Activated T-cell treated with anti-CD3 and anti-CD28 coated beads, Interleukin-2, amount 50 U/mL, for 72 hours (primary cell): ENCODE results near the gene PDE8A. TPM values are rescaled to one million over a fixed set of nuclear protein-coding genes. Genes with fewer than 3 reads are reported as not detected.
"Not testable (repeated sequence)": the region's sequence is repeated elsewhere in the genome, so short reads cannot be mapped to it uniquely, and the experiment has no call there.

Experiments
- ATAC-seq, 2 donors: fragments of 150-1000 bp; cut with Tn5 transposase; replicated peaks in 1 of 2; 2 replicates each; pipeline ENCODE4 v1.10.0; 2021; ENCODE audit warnings: moderate library complexity in 2 of 2, mild to moderate bottlenecking in 1 of 2
- DNase-seq, 2 donors: peaks; one replicate each; pipeline ENCODE4 v3.0.0; 2021 to 2022; ENCODE audit warnings: mixed read lengths in 1 of 2
- H3K27ac Mint-ChIP-seq: one replicate; pipeline ENCODE4 v1.8.0; 2022; ENCODE audit warnings: mild to moderate bottlenecking, moderate library complexity, mixed read lengths
- H3K27me3 Mint-ChIP-seq: one replicate; pipeline ENCODE4 v1.8.0; 2022; ENCODE audit warnings: low read depth, mixed read lengths
- H3K36me3 Mint-ChIP-seq, 2 donors: one replicate each; pipeline ENCODE4 v1.8.0; 2022; ENCODE audit warnings: mixed read lengths in 2 of 2, mild to moderate bottlenecking in 1 of 2; ENCODE audit not compliant: insufficient read depth in 2 of 2
- H3K4me1 Mint-ChIP-seq: one replicate; pipeline ENCODE4 v1.8.0; 2022; ENCODE audit warnings: low read depth, mixed read lengths
- H3K4me3 Mint-ChIP-seq, 2 donors: one replicate each; pipeline ENCODE4 v1.8.0; 2022; ENCODE audit warnings: mild to moderate bottlenecking in 2 of 2, mixed read lengths in 2 of 2, moderate library complexity in 2 of 2
- H3K9me3 Mint-ChIP-seq, 2 donors: one replicate each; pipeline ENCODE4 v1.8.0; 2022; ENCODE audit warnings: mixed read lengths in 2 of 2
- total RNA-seq, 2 donors: library from RNA; stranded (reverse); gene quantifications; one replicate each; pipeline ENCODE4 v1.2.3, GENCODE V29; 2022

Gene PDE8A
- total RNA-seq, 2 donors from 2014 or later, result 31.6 to 37.7 TPM

- H3K4me1 Mint-ChIP-seq, result peaks cover 26% of the 10 kb centered on the region
Observed at GRCh38 chr15:85004550-85004949, 22.9 kb downstream of the PDE8A start.

GRCh38 chr15:85005319-85005718 lies 23.7 kb downstream of the PDE8A start:
- Mint-ChIP-seq H3K4me1 (peaks cover 26% of the 10 kb centered on the region), H3K4me3 (no peak overlapping the region), H3K9me3 (no peaks in the 10 kb centered on the region), H3K27ac (no peak overlapping the region), H3K36me3 (no peaks in the 10 kb centered on the region), H3K27me3 (no peaks in the 10 kb centered on the region)
- no peak for ATAC-seq
- DNase-seq, result no peak

More at GRCh38 chr15:85004550-85004949, 22.9 kb downstream of the PDE8A start:
- Mint-ChIP-seq H3K27me3 (no peaks in the 10 kb centered on the region), H3K4me3 (no peak overlapping the region), H3K36me3 (no peaks in the 10 kb centered on the region), H3K27ac (no peak overlapping the region), H3K9me3 (no peaks in the 10 kb centered on the region)
- DNase-seq (no peak), ATAC-seq (no peak)

- Mint-ChIP-seq H3K27me3 (no peaks in the 10 kb centered on the region), H3K4me3 (no peak overlapping the region), H3K27ac (no peak overlapping the region), H3K4me1 (peaks cover 26% of the 10 kb centered on the region), H3K9me3 (no peaks in the 10 kb centered on the region), H3K36me3 (no peaks in the 10 kb centered on the region)
- ATAC-seq (no peak), DNase-seq (no peak)
Observed at GRCh38 chr15:85005746-85006145, 24.1 kb downstream of the PDE8A start.

DNA sequence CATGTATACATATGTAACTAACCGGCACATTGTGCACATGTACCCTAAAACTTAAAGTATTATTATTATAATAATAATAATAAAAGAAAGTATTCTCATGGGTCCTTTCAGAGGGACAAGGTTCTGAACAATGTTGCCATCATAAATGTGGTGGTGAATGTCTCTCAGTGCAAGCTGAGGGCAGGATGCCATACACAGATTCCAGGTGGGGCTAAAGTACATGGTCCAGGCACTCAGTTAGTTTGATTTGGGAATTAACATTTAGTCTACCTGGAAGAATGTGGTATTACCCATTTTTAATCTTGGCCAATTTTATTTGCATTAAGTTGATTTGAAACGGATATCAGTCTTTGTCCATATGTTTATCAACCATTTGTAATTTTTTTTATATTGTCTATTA lies 24.5 kb downstream of the PDE8A start:
- ATAC-seq (no peak), DNase-seq (no peak)
- Mint-ChIP-seq H3K27ac (no peak overlapping the region), H3K36me3 (no peaks in the 10 kb centered on the region), H3K9me3 (no peaks in the 10 kb centered on the region), H3K4me3 (no peak overlapping the region), H3K4me1 (peaks cover 30% of the 10 kb centered on the region), H3K27me3 (no peaks in the 10 kb centered on the region)

GRCh38 chr15:85006655-85007054 lies 25.0 kb downstream of the PDE8A start:
- Mint-ChIP-seq H3K36me3 (no peaks in the 10 kb centered on the region), H3K4me1 (peaks cover 30% of the 10 kb centered on the region), H3K4me3 (no peak overlapping the region), H3K9me3 (no peaks in the 10 kb centered on the region), H3K27ac (no peak overlapping the region), H3K27me3 (no peaks in the 10 kb centered on the region)
- no peak for DNase-seq
- ATAC-seq, result no peak

DNA sequence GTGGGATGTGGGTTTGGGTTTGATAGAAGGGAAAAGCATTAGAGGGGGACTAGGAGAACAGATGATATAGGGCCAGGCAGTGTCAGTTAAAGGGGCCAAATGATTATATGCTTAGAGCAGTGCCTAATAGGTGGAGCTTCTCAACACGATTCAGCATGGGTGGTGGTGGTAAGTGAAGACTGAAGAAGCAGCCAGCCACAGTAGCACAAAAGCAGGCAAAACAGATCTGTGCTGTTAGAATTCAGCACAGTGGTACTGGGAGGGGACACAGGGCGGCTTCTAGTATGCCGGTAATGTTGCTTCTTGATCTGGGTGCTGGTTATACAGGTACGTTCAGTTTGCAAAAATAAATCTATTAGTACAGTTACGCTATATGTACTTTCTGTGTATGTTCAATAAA lies 25.5 kb downstream of the PDE8A start:
- DNase-seq, result no peak
- peaks cover 29% of the 10 kb centered on the region for H3K4me1 Mint-ChIP-seq

DNA sequence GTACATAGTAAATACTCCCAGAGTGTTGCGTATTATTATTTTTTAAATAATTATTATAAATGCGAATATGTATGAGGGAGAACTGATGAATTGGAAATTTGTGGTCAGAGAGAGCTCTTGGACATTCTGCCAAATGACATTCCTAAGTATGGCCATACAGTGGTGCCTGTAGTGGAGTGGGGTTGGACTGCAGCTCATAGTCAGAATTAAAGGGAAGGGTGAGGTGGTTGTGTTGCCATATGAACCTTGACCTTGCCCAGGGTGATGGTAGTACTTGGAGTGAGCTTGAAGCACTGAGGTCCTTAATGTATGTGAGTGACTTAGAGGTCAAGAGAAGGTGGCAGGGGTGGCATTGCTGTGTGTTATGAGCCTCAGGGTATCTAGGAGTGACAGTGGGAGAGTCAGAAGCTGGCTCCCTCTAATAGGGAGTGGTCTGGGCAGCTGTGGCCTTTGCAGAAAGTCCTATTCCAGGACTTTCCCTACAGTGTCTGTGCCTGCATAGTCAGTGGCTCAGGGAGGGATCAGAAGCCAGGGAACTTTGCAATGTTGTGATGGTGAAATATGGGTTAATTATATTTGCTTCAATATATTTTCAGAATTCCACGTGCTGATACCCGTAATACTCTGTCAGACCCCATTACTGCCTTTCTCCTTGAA lies 26.2 kb downstream of the PDE8A start:
- no peaks in the 10 kb centered on the region for H3K27me3 Mint-ChIP-seq
- no peak overlapping the region for H3K4me3 Mint-ChIP-seq
- ATAC-seq (no peak), DNase-seq (no peak)
- no peaks in the 10 kb centered on the region for H3K9me3 Mint-ChIP-seq
- no peak overlapping the region for H3K27ac Mint-ChIP-seq
- H3K4me1 Mint-ChIP-seq, result peaks cover 22% of the 10 kb centered on the region
- H3K36me3 Mint-ChIP-seq, result no peaks in the 10 kb centered on the region

More for the DNA sequence above, 25.5 kb downstream of the PDE8A start:
- Mint-ChIP-seq H3K27me3 (no peaks in the 10 kb centered on the region), H3K36me3 (no peaks in the 10 kb centered on the region), H3K9me3 (no peaks in the 10 kb centered on the region), H3K27ac (no peak overlapping the region), H3K4me3 (no peak overlapping the region)
- ATAC-seq, result no peak

DNA sequence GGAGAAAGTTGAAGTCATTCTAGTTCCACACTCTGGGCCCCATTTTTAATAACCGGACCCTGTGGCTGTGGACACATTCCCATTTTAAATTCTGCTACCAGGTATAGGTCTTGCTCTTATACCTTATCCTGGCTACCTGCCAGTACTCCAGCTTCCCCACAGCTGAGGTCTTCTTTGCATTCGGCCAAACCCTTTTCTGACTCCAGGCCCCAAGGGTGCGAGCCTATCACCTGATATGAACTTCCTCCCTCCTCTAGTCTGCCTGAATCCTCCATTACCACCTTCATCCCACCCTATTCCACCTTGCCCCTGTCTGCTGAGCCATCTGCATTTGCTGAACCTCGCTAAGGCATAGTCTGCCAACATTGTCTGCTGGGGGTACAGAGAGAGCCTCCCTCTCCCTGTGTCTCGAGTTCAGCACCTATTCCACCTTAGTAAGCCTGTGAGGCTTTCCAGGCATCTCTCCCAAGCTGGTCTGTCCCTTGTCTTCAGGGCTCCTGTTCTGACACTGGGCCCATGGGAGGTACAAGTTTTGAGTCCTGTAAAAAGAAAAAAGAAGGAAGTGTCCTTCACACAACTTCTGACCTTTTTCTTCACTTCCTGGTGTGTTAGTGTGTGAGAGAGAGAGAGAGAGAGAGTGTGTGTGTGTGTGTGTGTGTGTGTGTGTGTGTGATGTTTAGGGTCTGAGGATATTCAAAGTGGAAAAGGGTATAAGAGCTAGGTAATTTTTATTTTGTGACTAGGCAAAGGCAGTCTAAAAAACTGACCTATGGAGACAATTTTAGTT lies 27.0 kb downstream of the PDE8A start:
- DNase-seq, result no peak
- Mint-ChIP-seq H3K36me3 (no peaks in the 10 kb centered on the region), H3K27ac (no peak overlapping the region), H3K4me1 (peaks cover 22% of the 10 kb centered on the region), H3K27me3 (no peaks in the 10 kb centered on the region), H3K9me3 (no peaks in the 10 kb centered on the region), H3K4me3 (no peak overlapping the region)
- no peak for ATAC-seq

DNA sequence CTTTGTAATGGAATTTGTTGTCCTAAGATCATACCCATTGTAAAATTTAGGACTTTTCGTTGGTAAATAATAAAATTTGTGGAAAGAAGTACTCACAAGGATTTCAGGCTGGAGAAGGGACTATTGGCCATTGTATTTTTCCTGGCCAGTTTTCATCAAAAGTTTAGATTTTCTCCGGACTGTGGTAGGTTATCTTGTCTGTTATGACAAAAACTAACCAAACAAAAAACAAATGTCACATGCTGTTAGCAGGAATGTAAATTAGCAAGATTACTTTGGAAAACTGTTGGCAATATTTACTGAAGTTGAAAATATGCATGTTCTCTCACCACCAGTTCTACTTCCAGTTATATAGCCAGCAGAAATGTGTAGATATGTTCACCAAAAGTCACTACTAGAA lies 27.8 kb downstream of the PDE8A start:
- H3K4me3 Mint-ChIP-seq, result no peak overlapping the region
- peaks cover 22% of the 10 kb centered on the region for H3K4me1 Mint-ChIP-seq
- H3K27ac Mint-ChIP-seq, result no peak overlapping the region
- no peak for ATAC-seq
- no peaks in the 10 kb centered on the region for H3K36me3 Mint-ChIP-seq
- no peaks in the 10 kb centered on the region for H3K9me3 Mint-ChIP-seq
- H3K27me3 Mint-ChIP-seq, result no peaks in the 10 kb centered on the region
- DNase-seq, result no peak

GRCh38 chr15:85010071-85010385 lies 28.4 kb downstream of the PDE8A start:
- Mint-ChIP-seq H3K27me3 (no peaks in the 10 kb centered on the region), H3K4me1 (peaks cover 22% of the 10 kb centered on the region), H3K36me3 (no peaks in the 10 kb centered on the region), H3K27ac (no peak overlapping the region), H3K4me3 (no peak overlapping the region), H3K9me3 (no peaks in the 10 kb centered on the region)
- ATAC-seq (no peak), DNase-seq (no peak)

DNA sequence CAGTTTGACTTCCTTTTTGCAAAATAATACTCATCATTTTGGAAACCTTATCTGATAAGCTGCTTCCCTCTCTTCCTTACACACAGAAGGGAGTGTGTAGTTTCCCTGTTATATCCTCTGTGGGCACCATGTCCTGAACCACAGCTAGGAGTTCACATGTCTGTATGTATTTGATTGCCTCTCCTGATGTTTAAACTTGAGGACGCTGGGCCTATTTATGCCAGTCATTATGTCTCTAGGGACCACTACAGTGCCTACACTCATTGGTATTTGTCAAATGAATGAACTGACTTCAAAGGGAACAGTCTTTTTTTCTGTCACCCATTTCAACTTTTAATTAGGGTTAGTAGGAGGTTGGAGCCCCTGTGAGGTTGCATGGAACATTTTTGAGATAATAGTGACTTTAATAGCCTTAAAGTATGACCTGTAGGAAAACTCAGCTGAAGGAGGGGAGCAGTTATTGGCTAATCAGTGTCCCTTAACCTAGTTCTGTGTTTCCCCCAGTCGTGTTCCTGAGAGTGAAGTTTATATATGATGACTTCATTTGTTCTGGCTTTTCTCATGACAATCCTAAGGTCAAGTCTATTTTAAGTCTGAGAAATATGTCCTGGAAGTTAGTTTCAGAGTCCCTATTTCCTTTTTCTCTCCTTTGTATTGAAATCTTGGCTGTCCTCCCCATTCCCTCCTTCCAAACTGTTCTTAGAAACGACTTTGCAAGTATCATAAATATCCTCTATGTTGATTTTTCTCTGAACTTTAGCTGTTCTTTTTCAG lies 28.9 kb downstream of the PDE8A start:
- peaks cover 22% of the 10 kb centered on the region for H3K4me1 Mint-ChIP-seq
- ATAC-seq, result peak in 1 of 2 donors; percentile 32

GRCh38 chr15:85011160-85011571 lies 29.5 kb downstream of the PDE8A start:
- Mint-ChIP-seq H3K27me3 (no peaks in the 10 kb centered on the region), H3K4me1 (peaks cover 22% of the 10 kb centered on the region), H3K9me3 (no peaks in the 10 kb centered on the region), H3K4me3 (no peak overlapping the region), H3K27ac (no peak overlapping the region), H3K36me3 (no peaks in the 10 kb centered on the region)
- ATAC-seq, result no peak
- no peak for DNase-seq

More for the DNA sequence above, 28.9 kb downstream of the PDE8A start:
- Mint-ChIP-seq H3K36me3 (no peaks in the 10 kb centered on the region), H3K9me3 (no peaks in the 10 kb centered on the region), H3K27me3 (no peaks in the 10 kb centered on the region), H3K27ac (no peak overlapping the region), H3K4me3 (no peak overlapping the region)
- no peak for DNase-seq

DNA sequence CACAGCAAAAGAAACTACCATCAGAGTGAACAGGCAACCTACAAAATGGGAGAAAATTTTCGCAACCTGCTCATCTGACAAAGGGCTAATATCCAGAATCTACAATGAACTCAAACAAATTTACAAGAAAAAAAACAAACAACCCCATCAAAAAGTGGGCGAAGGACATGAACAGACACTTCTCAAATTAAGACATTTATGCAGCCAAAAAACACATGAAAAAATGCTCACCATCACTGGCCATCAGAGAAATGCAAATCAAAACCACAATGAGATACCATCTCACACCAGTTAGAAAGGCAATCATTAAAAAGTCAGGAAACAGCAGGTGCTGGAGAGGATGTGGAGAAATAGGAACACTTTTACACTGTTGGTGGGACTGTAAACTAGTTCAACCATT lies 30.1 kb downstream of the PDE8A start:
- not testable (repeated sequence) for H3K36me3 Mint-ChIP-seq, ATAC-seq, H3K27ac Mint-ChIP-seq, H3K9me3 Mint-ChIP-seq, H3K4me3 Mint-ChIP-seq, H3K27me3 Mint-ChIP-seq, DNase-seq
- H3K4me1 Mint-ChIP-seq, result peaks cover 20% of the 10 kb centered on the region
